K562 (cell line): ENCODE results near the gene RNASE13. TPM values are rescaled to one million over a fixed set of nuclear protein-coding genes. Genes with fewer than 3 reads are reported as not detected.

Source experiments
- HNRNPH1 ChIP-seq: fragments of 200-400 bp; formaldehyde crosslinking; optimal IDR thresholded peaks from 2 replicates; pipeline ENCODE3; 2017; ENCODE audit warnings: low read depth, mild to moderate bottlenecking, low read length, moderate library complexity
- TFAP4 ChIP-seq: sonication (generic); formaldehyde crosslinking; IDR thresholded peaks from 2 replicates; pipeline ENCODE4 v1.8.0; 2022; ENCODE audit warnings: missing genetic modification reagents, mild to moderate bottlenecking, moderate library complexity, borderline replicate concordance
- ZNF253 ChIP-seq: fragments of 250-450 bp; sonication (Bioruptor Pico); conservative IDR thresholded peaks from 2 replicates; pipeline ENCODE4 v1.6.1; 2021; ENCODE audit warnings: mild to moderate bottlenecking
- ZNF518B ChIP-seq: fragments of 250-450 bp; sonication (Bioruptor Pico); IDR thresholded peaks from 2 replicates; pipeline ENCODE4 v1.5.0; 2021; ENCODE audit warnings: mild to moderate bottlenecking, moderate library complexity
- polyA plus RNA-seq, 8 experiments: library from polyadenylated mRNA; depleted of rRNA in 4 of 8; stranded (reverse) in 5 of 8; unstranded in 3 of 8; fragments of >200 nt; fragmentation: Nextera tagmentation in 2 of 8; fragmentation: Illumina TruSeq in 1 of 8; extraction: Ambion mirVana in 2 of 8; extraction: Trizol in 1 of 8; gene quantifications; 2 replicates each; pipeline versions ENCODE4 v1.2.1 to v1.2.3, GENCODE V29; 2011 to 2014; ENCODE audit warnings: inconsistent platforms in 1 of 8, missing spikeins in 1 of 8
- total RNA-seq, 7 experiments: library from RNA; depleted of rRNA in 6 of 7; stranded (reverse); fragments of >200 nt in 6 of 7; fragmentation: Illumina TruSeq in 2 of 7; extraction: Trizol in 2 of 7; gene quantifications; 2 replicates each; pipeline versions ENCODE4 v1.2.1 to v1.2.3, GENCODE V29; 2011 to 2021; ENCODE audit warnings: low replicate concordance in 1 of 7
- TF ChIP-seq, protein P1 (sequence below): fragments of 250-450 bp; sonication (Bioruptor Pico); IDR thresholded peaks from 2 replicates; pipeline ENCODE4 v1.9.0; 2021; ENCODE audit warnings: mild to moderate bottlenecking, inconsistent platforms
- TF ChIP-seq, protein P2 (sequence below): fragments of 250-450 bp; sonication (Bioruptor Pico); IDR thresholded peaks from 2 replicates; pipeline ENCODE4 v1.5.0; 2021
- TF ChIP-seq, protein P3 (sequence below): fragments of 450-650 bp; IDR thresholded peaks from 2 replicates; pipeline ENCODE4 v1.7.0; 2016; ENCODE audit warnings: borderline replicate concordance

RNASE13 gene
- total and polyA plus RNA-seq, 9 of the 15 experiments (the other 6 are each of a cell fraction or from before 2014, with no cell fraction given), result not detected

DNA sequence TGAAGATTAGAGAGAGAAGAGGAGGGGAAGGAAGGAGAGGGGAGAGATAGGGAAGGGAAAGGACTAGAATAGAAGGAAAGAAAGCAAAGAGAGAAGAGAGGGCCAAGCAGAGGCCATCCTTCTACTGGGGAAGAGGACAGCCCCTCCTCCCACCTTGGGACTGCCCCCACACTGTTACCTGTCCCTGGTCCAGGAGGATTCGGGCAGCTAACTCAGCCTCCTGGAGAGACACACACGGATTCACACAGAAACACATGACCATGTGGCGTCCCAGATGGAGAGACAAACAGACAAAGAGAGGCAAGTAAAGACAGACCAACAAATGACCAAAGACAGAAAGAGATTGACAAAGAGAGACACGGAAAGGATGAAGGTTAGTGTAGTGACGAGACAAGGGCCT, 11.9 kb downstream of the RNASE13 start (continued):
- TF ChIP-seq, protein P1, sequence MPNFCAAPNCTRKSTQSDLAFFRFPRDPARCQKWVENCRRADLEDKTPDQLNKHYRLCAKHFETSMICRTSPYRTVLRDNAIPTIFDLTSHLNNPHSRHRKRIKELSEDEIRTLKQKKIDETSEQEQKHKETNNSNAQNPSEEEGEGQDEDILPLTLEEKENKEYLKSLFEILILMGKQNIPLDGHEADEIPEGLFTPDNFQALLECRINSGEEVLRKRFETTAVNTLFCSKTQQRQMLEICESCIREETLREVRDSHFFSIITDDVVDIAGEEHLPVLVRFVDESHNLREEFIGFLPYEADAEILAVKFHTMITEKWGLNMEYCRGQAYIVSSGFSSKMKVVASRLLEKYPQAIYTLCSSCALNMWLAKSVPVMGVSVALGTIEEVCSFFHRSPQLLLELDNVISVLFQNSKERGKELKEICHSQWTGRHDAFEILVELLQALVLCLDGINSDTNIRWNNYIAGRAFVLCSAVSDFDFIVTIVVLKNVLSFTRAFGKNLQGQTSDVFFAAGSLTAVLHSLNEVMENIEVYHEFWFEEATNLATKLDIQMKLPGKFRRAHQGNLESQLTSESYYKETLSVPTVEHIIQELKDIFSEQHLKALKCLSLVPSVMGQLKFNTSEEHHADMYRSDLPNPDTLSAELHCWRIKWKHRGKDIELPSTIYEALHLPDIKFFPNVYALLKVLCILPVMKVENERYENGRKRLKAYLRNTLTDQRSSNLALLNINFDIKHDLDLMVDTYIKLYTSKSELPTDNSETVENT (CRISPR knock-in tag), result no peak
- TF ChIP-seq HNRNPH1 (no peak), ZNF518B (no peak), TFAP4 (CRISPR knock-in tag) (no peak), ZNF253 (CRISPR knock-in tag) (no peak)
- TF ChIP-seq, protein P2, sequence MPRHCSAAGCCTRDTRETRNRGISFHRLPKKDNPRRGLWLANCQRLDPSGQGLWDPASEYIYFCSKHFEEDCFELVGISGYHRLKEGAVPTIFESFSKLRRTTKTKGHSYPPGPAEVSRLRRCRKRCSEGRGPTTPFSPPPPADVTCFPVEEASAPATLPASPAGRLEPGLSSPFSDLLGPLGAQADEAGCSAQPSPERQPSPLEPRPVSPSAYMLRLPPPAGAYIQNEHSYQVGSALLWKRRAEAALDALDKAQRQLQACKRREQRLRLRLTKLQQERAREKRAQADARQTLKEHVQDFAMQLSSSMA (CRISPR knock-in tag), result no peak
- TF ChIP-seq, protein P3, sequence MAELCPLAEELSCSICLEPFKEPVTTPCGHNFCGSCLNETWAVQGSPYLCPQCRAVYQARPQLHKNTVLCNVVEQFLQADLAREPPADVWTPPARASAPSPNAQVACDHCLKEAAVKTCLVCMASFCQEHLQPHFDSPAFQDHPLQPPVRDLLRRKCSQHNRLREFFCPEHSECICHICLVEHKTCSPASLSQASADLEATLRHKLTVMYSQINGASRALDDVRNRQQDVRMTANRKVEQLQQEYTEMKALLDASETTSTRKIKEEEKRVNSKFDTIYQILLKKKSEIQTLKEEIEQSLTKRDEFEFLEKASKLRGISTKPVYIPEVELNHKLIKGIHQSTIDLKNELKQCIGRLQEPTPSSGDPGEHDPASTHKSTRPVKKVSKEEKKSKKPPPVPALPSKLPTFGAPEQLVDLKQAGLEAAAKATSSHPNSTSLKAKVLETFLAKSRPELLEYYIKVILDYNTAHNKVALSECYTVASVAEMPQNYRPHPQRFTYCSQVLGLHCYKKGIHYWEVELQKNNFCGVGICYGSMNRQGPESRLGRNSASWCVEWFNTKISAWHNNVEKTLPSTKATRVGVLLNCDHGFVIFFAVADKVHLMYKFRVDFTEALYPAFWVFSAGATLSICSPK, result no peak
